Endodermal cell (in vitro differentiated cells): ENCODE results near the gene ARHGAP26. TPM values are rescaled to one million over a fixed set of nuclear protein-coding genes. Genes with fewer than 3 reads are reported as not detected.

ENCODE experiments used
- DNase-seq: peaks from one replicate; pipeline ENCODE4 v3.0.0-alpha.2; 2017
- H3K27ac ChIP-seq: 2 replicates; pipeline ENCODE4 v1.5.1; 2013; ENCODE audit warnings: mild to moderate bottlenecking, low read depth, low read length, moderate library complexity
- H3K27me3 ChIP-seq: 2 replicates; pipeline ENCODE4 v1.6.1; 2013; ENCODE audit warnings: mild to moderate bottlenecking, low read length, moderate library complexity; ENCODE audit not compliant: insufficient read depth, control insufficient read depth, poor library complexity, severe bottlenecking
- H3K36me3 ChIP-seq: 2 replicates; pipeline ENCODE4 v1.7.0; 2013; ENCODE audit warnings: mild to moderate bottlenecking, low read length, moderate library complexity; ENCODE audit not compliant: control insufficient read depth, insufficient read depth
- H3K4me1 ChIP-seq: one replicate; pipeline ENCODE4 v1.7.0; 2013; ENCODE audit warnings: low read length; ENCODE audit not compliant: control insufficient read depth, insufficient read depth
- H3K4me3 ChIP-seq: 2 replicates; pipeline ENCODE4 v1.5.1; 2013; ENCODE audit warnings: mild to moderate bottlenecking, low read length, moderate library complexity
- H3K9ac ChIP-seq: 2 replicates; pipeline ENCODE4 v1.6.1; 2013; ENCODE audit warnings: mild to moderate bottlenecking, low read length, moderate library complexity; ENCODE audit not compliant: poor library complexity, severe bottlenecking; ENCODE audit errors: extremely low read depth
- H3K9me3 ChIP-seq: 2 replicates; pipeline ENCODE4 v1.6.1; 2013; ENCODE audit warnings: mild to moderate bottlenecking, low read length, moderate library complexity; ENCODE audit not compliant: control insufficient read depth
- H3K27ac Mint-ChIP-seq: 2 replicates; pipeline ENCODE4 v1.8.0; 2020; ENCODE audit warnings: mixed read lengths
- H3K27me3 Mint-ChIP-seq: 2 replicates; pipeline ENCODE4 v1.8.0; 2021; ENCODE audit warnings: mild to moderate bottlenecking, mixed read lengths; ENCODE audit not compliant: insufficient read depth
- H3K36me3 Mint-ChIP-seq: 2 replicates; pipeline ENCODE4 v1.8.0; 2020; ENCODE audit warnings: low read depth, mixed read lengths
- H3K4me1 Mint-ChIP-seq: 2 replicates; pipeline ENCODE4 v1.8.0; 2020; ENCODE audit warnings: mixed read lengths
- H3K4me3 Mint-ChIP-seq: 2 replicates; pipeline ENCODE4 v1.8.0; 2020; ENCODE audit warnings: mild to moderate bottlenecking, moderate library complexity, mixed read lengths
- H3K9me3 Mint-ChIP-seq: 2 replicates; pipeline ENCODE4 v1.8.0; 2020; ENCODE audit warnings: mild to moderate bottlenecking, mixed read lengths
- WGBS, 2 experiments: methylation state at CpG; one replicate each; pipeline versions ENCODE4 v1.1.5 to v1.1.7; 2013; ENCODE audit warnings: missing lambda C conversion rate in 2 of 2, mixed read lengths in 1 of 2; ENCODE audit not compliant: insufficient coverage in 1 of 2, insufficient read length in 1 of 2; 5-methylcytosine and 5-hydroxymethylcytosine counted together
- total RNA-seq, 2 donors: library from RNA; stranded (reverse); fragmentation: NEBNext Ultra II Directional in 1 of 2; extraction: Animal tissue kit (Norgen Biotek cat#: 25700) in 1 of 2; gene quantifications; 2 replicates in 1 of 2; 3 replicates in 1 of 2; pipeline ENCODE4 v1.2.1, GENCODE V29; 2021
- TF ChIP-seq, protein P1 (sequence below): fragments of 200-600 bp; sonication (generic); conservative IDR thresholded peaks from 2 replicates; pipeline ENCODE4 v1.5.0; 2021; ENCODE audit warnings: antibody characterized with exemption, mild to moderate bottlenecking

The ARHGAP26 gene
- total RNA-seq, 2 donors from 2014 or later, result 49.2 to 60.5 TPM

DNA sequence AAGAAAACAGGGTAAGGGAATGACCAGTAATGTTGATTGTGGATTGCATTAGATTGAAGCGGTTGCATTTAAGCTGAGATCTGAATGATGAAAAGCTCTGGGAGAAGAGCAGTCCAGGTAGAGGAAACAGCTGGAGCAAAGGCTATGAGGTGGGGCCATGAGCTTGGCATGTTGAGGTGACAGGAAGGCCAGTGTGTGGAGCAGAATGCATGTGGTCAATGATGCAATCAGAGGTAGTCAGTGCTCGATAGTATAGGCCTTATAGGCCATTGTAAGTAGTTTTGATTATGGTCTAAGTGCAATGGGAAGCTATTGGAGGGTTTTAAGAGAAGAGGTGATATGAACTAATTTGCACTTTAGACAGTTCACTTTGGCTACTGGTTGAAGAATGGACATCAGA is 270.4 kb downstream of the ARHGAP26 start:
- no peak overlapping the region for H3K4me3 Mint-ChIP-seq

DNA sequence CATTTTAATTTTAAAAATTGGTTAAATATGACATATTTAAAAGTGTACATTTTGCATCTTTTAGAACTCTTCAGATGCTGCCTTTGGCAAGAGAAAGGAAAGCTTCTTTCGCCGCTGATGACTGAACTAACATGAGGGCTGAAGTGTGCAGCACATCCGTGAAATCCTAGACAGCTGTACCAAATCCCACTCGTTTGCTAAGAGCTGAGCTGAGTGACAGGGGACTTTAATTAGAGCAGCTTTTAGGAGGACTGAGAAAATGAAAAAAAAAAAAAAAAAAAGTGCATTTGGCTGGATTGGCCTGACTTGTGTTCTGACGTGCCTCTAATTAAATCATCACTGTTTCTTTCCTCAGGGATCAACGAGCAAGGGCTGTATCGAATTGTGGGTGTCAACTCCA is 271.3 kb downstream of the ARHGAP26 start:
- Histone ChIP-seq H3K4me3 (no peak overlapping the region), H3K4me1 (peaks cover 7% of the 10 kb centered on the region), H3K9ac (no peak overlapping the region), H3K27me3 (no peaks in the 10 kb centered on the region), H3K36me3 (no peaks in the 10 kb centered on the region), H3K27ac (no peak overlapping the region), H3K9me3 (no peaks in the 10 kb centered on the region)
- Mint-ChIP-seq H3K4me3 (no peak overlapping the region), H3K9me3 (no peaks in the 10 kb centered on the region), H3K27ac (no peak overlapping the region), H3K36me3 (peaks cover 31% of the 10 kb centered on the region), H3K27me3 (no peaks in the 10 kb centered on the region), H3K4me1 (peaks cover 26% of the 10 kb centered on the region)
- 95 to 96% methylated on average over 4 to 7 of the region's 7 CpGs for WGBS, 2 experiments
- TF ChIP-seq, protein P1, sequence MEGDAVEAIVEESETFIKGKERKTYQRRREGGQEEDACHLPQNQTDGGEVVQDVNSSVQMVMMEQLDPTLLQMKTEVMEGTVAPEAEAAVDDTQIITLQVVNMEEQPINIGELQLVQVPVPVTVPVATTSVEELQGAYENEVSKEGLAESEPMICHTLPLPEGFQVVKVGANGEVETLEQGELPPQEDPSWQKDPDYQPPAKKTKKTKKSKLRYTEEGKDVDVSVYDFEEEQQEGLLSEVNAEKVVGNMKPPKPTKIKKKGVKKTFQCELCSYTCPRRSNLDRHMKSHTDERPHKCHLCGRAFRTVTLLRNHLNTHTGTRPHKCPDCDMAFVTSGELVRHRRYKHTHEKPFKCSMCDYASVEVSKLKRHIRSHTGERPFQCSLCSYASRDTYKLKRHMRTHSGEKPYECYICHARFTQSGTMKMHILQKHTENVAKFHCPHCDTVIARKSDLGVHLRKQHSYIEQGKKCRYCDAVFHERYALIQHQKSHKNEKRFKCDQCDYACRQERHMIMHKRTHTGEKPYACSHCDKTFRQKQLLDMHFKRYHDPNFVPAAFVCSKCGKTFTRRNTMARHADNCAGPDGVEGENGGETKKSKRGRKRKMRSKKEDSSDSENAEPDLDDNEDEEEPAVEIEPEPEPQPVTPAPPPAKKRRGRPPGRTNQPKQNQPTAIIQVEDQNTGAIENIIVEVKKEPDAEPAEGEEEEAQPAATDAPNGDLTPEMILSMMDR, result no peak
- no peak for DNase-seq

More for the DNA sequence above, 270.4 kb downstream of the ARHGAP26 start:
- Histone ChIP-seq H3K27me3 (no peaks in the 10 kb centered on the region), H3K27ac (no peak overlapping the region), H3K36me3 (no peaks in the 10 kb centered on the region), H3K4me3 (no peak overlapping the region), H3K9me3 (no peaks in the 10 kb centered on the region), H3K9ac (no peak overlapping the region), H3K4me1 (peaks cover 7% of the 10 kb centered on the region)
- TF ChIP-seq, protein P1, result no peak
- H3K36me3 Mint-ChIP-seq, result peaks cover 31% of the 10 kb centered on the region
- no peaks in the 10 kb centered on the region for H3K27me3 Mint-ChIP-seq
- 94 to 100% methylated on average over 2 of the region's 2 CpGs for WGBS, 2 experiments
- H3K9me3 Mint-ChIP-seq, result no peaks in the 10 kb centered on the region
- no peak overlapping the region for H3K27ac Mint-ChIP-seq
- DNase-seq, result no peak
- peaks cover 31% of the 10 kb centered on the region for H3K4me1 Mint-ChIP-seq

DNA sequence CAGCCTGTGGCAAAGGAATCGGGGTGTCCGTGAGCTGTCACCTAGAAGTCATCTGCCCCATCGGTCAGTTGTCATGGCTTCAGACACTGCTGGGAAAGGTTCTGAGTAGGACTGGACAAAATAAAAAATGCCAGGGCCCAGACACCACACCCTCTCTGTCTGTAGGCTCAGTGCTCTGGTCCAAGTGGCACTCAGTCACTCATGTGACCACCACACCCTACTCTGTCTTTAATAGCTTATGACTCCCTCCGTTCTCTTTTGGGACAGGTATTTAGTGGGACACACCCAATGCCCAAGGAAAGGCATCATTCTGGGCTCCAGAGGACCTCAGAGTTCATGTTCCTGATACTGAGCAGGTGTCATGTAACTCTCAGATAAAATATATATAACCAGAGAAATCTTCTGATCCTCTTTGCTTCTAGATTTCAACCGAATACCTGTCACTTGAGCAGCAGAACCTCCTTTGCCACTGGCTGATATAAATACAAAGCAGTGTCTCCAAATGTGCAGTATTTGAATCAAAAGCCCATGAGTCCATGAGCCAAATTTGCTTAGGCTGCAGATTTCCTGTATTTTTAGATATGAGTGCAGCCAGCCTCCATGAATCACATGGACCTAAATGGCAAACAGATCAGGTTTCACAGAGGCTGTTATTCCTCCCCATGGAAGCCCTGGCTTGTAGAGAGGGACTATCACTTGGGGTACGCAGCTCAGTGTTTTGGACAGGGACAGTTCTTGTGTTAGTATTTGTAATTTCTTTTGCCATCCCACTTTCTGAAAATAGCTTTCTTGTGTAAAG is 272.0 kb downstream of the ARHGAP26 start:
- TF ChIP-seq, protein P1, result no peak
- H3K27ac ChIP-seq, result no peak overlapping the region
- Mint-ChIP-seq H3K4me1 (peaks cover 20% of the 10 kb centered on the region), H3K36me3 (peaks cover 31% of the 10 kb centered on the region), H3K4me3 (no peak overlapping the region), H3K27ac (no peak overlapping the region), H3K27me3 (no peaks in the 10 kb centered on the region), H3K9me3 (no peaks in the 10 kb centered on the region)
- no peak overlapping the region for H3K9ac ChIP-seq
- DNase-seq, result no peak
- WGBS, 2 experiments, result 94% methylated on average over 6 of the region's 6 CpGs
- H3K4me1 ChIP-seq, result peaks cover 7% of the 10 kb centered on the region
- H3K27me3 ChIP-seq, result no peaks in the 10 kb centered on the region
- H3K4me3 ChIP-seq, result no peak overlapping the region
- H3K36me3 ChIP-seq, result no peaks in the 10 kb centered on the region
- no peaks in the 10 kb centered on the region for H3K9me3 ChIP-seq
